NK-92 treated with Interleukin-12 subunit alpha and Interleukin-12 subunit beta, amount 100 ng/mL, for 24 hours (cell line): ENCODE measurements around the gene TMEM109.
A peak's percentile ranks its signal among the peaks of the same experiment; 100 is the strongest.
"Not testable (repeated sequence)": the region's sequence is repeated elsewhere in the genome, so short reads cannot be mapped to it uniquely, and the experiment has no call there.

Source experiments
- DNase-seq: peaks from one replicate; lab custom pipeline; 2025; lab: John Stamatoyannopoulos, UW

Gene TMEM109

DNA sequence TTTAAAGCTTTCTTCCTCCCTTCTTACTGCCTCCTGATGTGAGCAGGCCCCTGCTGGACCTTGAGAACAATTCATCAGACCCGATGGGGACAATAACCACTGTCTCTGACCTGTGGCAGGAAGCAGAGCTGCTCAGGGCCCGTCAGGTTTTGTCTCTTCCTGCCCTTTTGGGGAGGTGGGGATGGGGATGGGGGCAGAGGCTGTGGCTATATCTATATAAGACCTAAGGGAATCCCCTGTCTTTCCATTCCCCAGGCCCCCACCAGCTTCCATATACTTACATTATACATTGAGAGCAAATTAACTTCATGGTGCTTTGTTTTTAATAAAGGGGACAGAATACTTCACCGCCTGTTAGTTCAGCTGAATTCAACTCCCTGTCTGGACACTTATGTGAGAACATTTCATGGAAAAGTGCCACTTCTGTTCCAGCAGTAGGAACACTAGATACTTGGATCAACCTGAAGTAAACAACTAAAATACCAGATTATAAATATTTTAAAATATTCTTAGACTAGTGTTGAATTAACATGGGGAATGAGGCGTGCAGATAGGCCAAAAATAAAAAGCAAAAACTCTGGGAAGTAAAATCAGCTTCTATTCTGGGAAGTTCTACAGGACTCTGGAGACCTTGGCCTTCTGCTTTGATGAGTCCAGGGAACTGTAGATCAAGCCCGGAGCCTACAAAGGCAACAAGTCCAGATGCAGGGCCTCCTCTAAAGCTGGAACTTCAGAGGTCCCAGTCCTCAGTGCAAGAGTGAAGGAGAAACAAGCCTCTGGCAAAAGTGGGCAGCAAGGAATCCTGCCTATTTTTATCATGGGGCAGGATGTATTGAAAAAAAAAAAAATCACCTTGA, 35.5 kb upstream of the TMEM109 start:
- no peak for DNase-seq

DNA sequence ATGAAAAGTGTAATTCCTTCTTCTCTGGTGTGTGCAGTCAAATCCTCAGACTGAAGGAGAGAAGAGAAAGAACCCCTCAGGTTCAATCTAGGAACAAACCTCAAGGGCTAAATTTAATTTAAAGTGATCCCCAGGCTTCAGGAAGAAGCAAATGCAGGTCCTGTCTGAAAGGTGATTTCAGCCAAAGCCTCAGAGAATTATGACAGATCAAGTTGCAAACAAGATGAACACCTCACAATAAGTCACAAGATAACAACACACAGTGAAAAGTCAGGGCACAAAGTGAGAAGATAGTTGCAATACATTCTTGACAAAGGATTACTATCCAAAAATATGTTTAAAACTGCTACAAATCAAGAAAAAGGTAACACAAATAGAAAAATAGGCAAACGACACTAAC, 34.9 kb upstream of the TMEM109 start:
- DNase-seq = no peak

DNA sequence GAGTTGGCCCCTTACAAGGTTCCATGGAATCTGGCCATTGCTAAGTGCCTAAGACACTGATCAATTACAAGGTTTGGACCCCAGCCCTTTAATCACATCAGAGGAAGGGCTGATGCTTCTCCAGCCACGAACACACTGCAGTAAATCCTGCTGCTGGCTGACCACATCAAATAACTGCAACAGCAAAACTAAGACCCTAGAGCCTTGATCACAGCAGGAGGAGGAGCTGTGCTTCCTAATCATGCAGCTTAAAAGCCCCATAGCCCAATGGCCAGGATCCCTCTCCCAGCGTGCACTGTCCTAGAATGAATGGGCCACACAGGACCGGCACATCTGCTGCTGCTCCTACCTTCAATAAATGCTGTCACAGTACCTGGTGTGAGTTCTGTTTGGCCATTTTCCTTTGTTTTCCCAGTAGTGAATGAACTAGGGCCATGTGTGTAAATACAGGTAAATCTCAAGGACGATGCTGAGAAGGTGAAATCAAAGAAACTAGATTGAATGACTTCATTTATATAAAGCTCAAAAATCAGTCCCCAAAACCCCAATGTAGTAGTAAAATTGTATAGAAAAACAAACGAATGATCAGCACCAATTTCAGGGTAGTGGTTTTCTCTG, 33.9 kb upstream of the TMEM109 start:
- no peak for DNase-seq

DNA sequence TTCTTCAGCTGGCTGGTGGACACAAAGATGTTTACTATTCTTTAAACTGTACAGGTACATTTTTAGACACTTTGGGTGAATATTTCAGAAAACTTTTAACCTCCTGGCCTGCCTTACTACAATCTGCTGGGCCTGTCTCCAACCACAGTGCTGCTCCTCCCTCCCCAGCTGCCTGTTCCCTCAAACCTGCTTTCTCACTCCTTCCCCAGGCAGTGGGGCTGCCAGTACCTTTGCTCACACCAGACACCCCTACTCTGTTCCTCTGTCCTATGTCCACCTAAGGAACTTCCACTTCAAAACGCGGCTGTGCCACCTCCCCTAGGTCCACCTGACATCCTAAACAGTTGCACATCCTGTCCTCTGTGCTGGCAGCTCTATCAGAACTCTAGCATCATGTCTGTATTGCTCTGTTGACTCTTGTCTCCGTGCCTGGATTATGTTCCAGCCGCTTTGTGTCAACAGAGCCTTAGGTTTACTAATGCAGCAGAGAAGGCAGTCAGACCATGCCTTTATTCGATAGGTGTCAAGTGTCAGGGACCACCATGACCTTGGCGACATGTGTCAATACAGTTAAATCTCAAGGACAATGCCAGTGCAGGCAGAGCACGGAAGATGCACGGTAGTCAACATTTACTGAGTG, 33.2 kb upstream of the TMEM109 start:
- DNase-seq = no peak

DNA sequence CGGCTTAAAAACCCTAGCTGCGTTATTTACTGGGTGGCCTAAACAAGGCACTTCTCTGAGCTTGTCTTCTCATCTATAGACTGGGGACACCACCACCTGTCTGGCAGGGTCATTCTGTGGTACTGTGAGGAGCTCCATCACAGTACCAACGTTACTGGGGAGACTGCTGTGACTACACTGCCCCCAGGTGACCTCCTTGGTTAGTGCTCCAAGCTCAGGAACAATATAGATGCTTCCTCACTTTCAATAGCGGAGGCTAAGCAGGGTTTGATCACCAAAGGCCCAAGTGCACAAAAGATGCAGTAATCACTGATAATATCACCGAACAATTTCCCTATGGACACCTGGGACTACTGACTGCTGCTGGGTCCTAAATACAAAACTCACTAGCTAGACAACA, 26.4 kb upstream of the TMEM109 start:
- no peak for DNase-seq

DNA sequence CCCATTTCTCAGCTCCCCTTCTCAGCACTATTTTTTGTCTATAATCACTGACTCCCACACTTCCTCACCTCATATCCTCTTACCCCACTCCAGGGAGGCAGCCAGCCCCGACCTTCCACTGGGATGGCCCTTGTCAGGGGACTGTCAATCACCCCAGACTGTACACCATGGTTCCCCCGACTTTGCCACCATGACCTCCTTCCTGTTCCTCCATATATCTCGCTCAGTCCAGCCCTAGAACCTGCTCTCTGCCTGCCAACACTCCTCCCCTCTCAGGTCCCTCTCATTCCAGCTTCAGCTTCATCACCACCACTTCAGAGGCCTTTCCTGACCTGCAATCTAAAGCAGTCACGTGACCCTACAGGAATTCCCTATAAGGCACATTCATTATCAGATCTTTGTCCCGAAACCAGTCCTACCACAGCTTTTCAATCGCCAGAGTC, 24.1 kb upstream of the TMEM109 start:
- no peak for DNase-seq

DNA sequence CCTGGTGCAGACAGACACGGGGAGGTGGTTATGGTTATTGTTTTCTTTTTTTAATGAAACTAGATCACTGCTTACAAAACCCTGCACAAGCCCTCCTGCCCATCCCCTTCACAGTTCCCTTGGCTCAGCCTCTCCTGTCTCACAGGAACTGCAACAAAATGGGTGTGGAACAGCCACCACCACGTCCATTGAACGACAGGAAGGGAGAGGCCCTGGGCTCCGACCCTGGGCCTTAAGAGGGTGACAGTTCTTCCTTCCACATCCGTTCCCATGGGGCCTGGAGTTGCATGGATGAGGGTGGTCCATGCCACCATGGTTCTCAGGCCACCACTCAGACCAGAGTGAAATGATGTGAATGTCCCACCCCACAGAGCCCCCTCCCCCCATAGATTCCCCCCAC, 23.3 kb upstream of the TMEM109 start:
- no peak for DNase-seq

DNA sequence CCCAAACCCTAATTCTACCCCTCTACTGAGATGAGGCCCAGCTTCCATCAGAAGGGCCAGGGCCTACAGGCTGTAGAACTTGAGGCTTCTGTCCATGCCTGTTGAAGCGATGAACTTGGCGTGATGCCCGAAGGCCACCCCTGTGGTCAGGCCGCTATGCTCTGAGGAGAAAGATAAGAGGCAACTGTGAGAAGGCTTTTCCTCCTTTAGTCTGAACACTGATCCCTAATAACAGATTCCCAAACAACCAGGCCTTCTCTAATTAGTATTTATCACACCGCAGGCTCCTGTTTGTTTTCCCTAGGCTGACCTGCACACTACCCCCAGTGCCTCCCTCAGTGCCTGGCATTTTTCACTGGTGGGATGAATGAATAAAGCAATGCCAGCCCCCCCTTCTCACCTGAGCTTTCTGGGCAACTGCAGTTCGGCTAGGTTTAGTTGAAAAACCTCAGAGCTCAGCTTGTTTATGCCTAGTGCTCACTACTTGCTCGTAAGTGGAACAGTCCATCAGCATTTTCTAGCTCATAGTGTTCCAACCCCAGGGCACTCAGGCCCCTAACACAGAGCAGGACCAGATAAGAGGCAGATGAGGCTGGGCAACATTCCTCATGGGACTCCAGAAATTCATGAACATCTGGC, 22.7 kb upstream of the TMEM109 start:
- DNase-seq = no peak

DNA sequence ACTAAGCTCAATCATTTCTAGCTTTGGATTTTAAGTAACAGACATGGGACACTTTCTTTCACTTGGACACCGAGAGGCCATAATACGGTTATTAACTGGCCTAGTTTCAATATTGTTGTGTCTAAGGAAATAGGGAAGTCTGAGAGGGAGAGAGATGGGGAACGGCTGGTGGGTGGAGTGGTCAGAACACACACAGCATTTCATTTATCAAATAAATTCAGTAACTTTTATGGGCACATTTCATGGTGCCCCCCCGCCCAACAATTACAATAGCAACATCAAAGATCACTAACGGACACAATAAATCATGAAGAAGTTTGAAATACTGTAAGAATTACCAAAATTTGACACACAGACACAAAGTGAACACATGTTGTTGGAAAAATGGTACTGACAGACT, 18.3 kb upstream of the TMEM109 start:
- DNase-seq = no peak

DNA sequence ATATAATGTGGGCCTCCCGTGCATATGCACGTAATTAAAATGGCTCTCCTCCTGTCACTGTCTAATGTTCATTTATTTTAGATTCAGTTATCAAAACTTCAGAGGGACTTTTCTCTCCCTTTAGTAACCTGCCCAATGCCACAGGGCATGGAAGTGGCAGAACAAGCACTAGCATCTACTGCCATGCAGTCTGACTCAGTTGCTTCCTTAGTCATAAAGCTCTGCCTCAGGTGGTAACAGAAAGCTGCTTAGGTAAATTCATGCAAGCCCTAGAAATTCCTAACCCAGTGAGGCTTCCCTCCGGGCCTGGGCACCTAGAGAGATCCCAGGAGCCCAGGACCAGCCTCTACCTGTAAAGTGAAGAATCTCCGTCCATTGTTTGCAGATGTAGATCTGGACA, 16.5 kb upstream of the TMEM109 start:
- DNase-seq = no peak

DNA sequence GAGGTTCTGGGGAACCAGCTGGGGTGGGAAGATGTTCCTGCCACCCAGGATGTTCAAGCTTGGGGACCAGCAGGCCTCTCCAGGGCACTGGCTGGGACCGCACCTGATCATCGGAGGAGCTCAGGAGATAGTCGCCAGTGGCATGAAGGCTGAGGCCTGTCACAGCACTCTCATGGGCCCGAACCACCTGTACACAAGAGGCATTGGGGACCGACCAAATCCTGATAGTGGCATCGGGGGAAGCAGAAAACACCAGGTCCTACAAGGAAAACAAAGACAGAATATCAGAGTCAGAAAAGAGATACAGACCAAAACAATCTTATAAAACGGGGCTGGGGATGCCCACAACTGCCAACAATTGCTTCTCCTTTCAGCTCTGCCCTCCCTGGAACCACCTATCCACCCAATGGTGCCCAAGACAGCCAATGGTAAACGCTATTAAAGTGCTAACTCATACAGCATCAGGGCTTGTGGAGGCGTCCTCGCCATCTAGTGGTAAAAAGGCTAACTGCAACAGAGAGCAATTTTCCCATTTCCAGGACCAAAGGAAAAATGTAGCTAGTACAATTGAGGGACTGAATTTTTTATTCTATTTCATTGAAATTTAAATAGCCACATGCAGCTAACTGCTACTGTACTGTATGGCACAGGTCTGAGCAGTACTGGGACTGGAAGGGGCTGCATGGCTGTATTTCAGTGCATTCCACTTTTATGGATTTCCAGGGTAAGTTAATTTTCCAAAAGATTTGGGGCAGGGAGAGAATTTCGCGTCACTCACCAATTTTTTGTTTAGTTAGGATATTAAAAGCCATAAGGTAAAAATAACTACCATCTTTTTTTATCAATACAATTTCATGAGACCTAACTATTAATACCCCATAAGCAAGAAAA, 14.7 kb upstream of the TMEM109 start:
- DNase-seq = no peak

DNA sequence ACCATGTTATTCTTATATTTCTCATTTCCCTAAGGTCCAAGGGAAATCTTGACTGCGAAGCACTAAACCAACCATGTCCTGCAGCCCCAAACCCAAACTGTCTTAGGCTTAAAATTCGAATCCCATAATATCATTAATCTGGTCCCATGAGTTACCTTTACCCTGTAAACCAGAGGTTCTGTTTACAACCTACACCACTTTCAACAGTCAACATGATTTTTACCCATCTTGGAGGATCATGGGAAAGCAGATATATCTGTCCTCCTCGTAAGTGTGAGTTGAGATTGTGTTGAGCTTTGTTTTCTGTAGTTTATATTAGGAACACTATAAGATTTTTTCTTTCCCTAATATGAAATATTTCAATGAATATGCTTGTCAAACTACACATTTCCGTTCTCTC, 14.0 kb upstream of the TMEM109 start:
- no peak for DNase-seq

DNA sequence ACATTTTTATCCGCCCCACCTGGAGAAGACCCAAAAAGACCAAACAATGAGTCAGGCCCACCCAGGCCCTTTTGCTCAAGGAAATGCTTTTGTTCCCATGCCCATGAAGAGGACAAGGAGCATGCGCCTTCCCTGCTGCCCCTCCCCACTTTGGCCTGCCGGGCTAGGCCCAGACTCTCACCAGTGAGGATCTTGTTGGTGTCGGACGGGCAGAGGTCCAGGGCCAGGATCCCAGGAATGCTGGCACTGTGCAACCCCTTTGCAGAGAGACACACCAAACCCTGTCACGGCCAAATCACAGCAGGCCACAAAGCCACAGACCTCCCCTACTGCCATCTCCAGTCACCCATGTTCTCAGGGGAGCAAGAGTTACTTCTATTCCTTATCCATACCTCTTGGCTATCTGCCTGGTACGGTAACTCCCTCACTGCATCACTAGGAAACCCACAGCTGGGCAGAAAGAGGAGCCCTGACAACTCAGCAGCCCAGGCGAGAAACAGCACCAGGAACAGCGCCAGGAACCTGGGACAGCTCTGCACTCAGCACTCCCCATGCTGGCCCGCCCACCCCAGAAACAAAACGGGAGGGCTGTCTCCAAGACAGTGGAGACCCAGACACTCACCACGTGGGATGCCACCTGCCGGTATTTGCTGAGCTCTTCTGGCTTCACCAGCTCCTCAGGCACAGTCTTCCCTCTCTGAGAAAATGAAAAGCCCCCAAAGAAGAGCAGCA, 13.1 kb upstream of the TMEM109 start:
- DNase-seq = no peak

DNA sequence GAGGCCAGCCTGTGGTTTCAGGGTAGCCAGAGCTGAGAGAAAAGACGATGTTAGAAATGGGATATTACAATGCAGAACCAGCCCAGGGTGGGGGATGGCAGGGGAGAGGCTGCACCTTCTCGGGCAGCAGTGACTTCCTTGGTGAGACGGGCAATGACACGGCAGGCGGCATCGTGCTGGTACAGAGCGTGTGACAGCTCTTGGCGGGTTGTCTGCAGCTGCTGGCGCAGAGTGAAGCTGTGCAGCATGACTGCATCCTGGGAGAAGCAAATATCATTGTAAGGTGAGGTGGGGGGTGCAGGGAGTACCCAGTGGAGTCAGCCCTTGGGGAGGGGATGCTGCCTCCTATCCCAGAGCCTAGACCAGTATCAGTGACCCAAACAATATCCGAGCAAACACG, 11.3 kb upstream of the TMEM109 start:
- DNase-seq = no peak

DNA sequence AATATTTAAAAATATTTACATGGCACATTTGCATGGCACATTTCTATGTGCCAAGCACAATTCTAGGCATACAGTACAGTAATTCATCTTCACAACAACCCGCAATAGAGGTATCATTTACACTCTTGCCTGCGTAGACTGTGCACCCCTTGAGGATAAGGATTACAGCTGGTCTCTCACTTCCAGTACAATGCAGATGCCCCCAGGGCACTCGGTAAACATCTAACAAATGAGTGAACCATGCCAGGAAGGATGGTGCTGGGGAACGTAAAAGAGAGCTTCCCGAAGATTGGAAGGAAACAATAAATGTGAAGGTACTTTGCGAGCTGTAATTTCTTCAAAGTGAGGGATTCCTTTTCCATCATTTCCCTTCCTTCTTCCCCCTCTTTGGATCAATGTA, 8.9 kb upstream of the TMEM109 start:
- DNase-seq = no peak

DNA sequence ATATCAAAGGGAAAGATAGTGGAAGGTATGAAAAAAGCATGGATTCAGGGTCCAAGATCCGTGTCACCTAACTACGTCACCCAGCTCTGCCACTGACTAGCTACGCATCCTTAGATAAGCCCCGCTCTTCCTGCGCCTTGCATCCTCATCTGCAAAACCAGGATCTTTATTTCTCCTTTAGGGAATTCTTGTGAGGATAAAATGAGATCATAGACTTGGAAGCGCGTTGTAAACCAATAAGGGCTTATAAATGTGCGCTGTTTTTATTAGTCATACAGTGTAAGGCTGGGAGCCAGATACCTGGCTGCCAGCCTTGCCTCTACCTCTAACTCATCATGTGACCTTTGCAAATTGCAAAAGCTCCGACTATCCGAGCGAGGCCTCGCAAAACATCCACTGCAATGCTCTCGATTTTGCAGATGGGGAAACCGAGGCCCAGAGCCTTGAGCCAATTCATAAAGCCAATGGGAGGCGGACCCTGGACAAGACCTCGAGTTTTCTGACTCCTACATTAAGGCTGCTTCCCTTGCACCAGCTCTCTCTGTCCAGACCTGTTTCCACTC, 8.3 kb upstream of the TMEM109 start:
- no peak for DNase-seq

DNA sequence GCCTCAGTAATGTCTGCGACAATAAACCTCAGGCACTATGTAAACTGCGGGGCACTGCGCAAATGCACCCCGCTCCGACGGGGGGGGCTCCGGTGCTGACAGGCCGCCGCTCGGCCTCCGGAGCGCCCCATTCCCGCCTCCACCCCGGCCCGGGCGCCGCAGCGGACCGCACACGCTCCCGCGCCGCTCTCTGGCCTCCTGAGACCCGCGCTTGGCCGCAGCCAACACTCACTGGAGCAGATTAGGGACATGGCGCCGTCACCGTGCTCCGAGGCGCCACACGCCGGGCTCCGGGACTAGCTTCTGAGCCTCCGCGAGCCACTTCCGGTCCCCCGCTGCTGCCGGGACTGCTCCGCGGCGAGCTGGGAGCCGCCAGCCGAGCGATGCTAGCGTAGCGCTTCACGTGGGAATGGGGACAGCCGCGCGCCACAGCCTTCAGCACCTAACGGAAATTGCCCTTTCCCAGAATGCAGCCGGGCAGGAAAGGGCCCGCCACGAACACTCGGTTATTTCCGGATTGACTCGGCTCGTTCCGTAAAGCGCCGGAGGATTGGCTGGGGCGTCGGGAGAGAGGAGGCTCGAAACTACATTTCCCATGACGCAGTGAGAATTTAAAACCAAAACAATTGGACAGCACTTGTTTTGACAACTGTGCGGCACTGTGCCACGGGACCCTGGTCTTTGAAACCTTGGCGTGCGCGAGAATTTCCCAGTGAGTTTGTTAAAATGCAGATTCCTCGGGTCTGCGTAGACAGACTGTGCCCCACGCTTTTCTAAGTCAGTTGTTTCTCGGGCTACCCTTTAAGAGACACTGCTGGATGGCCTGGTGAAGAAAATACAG, 7.6 kb upstream of the TMEM109 start, which contains the start of gene PRPF19:
TSS of gene PRPF19 (minus strand) at position 454 of the 841 bp plus-strand sequence. CDS start at position 251, 203 bp downstream.
- DNase-seq = peak; percentile 94

DNA sequence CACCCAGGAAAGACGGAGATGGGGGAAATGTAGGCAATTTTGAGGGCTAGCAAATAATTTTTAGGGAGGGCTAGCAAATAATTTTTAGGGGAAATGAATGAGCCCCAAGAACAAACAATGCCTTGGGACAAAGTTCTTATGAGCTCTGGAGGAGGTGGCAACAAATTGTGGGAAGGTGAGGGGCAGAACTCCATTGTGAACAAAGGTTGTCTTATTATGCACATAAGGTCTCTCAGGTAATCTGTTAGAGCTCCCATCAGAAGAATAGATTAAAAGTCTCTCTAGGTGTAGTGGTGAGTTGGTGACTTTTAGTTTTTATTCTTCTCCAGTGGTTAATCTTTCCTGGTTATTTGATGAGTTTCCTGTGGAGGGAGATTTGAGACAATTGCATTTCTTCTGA, 5.2 kb upstream of the TMEM109 start:
- DNase-seq = no peak

DNA sequence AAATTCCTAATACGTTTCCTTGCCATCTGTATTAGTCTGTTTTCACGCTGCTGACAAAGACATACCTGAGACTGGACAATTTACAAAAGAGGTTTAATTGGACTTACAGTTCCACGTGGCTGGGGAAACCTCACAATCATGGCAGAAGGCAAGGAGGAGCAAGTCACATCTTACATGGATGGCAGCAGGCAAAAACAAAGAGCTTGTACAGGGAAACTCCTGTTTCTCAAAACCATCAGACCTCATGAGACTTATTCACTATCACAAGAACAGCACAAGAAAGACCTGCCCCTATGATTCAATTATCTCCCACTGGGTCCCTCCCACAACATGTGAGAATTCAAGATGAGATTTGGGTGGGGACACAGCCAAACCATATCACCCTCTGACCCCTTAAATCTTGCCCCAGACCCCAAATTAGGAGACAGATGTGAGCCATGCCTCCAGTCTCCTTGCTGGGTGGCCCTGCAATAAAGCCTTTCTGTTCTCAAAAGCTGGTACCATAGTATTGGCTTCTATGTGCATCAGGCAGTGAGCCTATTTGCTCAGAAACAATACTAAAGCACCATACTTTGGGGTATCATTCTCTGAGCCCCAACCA, 4.2 kb upstream of the TMEM109 start:
- not testable (repeated sequence) for DNase-seq
